DOHH2 (cell line): ENCODE data around the gene TFAP2A.

Experiments used
- EZH2phosphoT487 ChIP-seq: fragments of 200-600 bp; sonication (generic); IDR thresholded peaks from 2 replicates; pipeline ENCODE4 v1.6.1; 2017; ENCODE audit warnings: borderline replicate concordance, mild to moderate bottlenecking, antibody characterized with exemption, low read length, moderate library complexity, mixed read lengths
- TF ChIP-seq, protein P1 (sequence below): fragments of 200-600 bp; sonication (generic); IDR thresholded peaks from one replicate; pipeline ENCODE4 v1.5.1; 2014; ENCODE audit warnings: antibody characterized with exemption, mild to moderate bottlenecking, low read depth, low read length; ENCODE audit not compliant: poor library complexity, severe bottlenecking

DNA sequence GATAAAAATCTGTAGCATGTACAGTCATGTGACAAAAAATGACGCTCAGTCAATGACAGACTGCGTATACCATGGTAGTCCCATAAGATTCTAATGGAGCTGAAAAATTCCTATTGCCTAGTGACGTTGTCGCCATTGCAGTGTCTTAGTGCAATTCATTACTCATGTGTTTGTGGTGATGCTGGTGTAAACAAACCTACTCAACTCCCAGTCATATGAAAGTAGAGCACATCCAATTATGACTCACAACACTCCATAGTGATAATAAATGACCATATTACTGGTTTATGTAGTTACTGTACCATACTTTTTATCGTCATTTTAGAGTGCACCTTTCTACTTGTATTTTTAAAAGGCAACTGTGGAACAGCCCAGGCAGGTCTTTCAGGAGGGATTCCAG lies 45.0 kb downstream of the TFAP2A start:
- TF ChIP-seq, protein P1, sequence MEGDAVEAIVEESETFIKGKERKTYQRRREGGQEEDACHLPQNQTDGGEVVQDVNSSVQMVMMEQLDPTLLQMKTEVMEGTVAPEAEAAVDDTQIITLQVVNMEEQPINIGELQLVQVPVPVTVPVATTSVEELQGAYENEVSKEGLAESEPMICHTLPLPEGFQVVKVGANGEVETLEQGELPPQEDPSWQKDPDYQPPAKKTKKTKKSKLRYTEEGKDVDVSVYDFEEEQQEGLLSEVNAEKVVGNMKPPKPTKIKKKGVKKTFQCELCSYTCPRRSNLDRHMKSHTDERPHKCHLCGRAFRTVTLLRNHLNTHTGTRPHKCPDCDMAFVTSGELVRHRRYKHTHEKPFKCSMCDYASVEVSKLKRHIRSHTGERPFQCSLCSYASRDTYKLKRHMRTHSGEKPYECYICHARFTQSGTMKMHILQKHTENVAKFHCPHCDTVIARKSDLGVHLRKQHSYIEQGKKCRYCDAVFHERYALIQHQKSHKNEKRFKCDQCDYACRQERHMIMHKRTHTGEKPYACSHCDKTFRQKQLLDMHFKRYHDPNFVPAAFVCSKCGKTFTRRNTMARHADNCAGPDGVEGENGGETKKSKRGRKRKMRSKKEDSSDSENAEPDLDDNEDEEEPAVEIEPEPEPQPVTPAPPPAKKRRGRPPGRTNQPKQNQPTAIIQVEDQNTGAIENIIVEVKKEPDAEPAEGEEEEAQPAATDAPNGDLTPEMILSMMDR, result no peak
- TF ChIP-seq EZH2phosphoT487, result no peak
